Mesendoderm (in vitro differentiated cells): ENCODE data around the gene CD300E.
"Not testable (repeated sequence)": the region's sequence is repeated elsewhere in the genome, so short reads cannot be mapped to it uniquely, and the experiment has no call there.

Source experiments
- DNase-seq: peaks from one replicate; pipeline ENCODE4 v3.0.0; 2013
- H2AK5ac ChIP-seq: 2 replicates; pipeline ENCODE4 v1.6.1; 2013; ENCODE audit warnings: low read length, inconsistent platforms
- H2BK120ac ChIP-seq: 2 replicates; pipeline ENCODE4 v1.6.1; 2013; ENCODE audit warnings: low read depth, mild to moderate bottlenecking, low read length, moderate library complexity, mixed read lengths
- H2BK15ac ChIP-seq: replicated peaks from 2 replicates; pipeline ENCODE4 v1.6.1; 2013; ENCODE audit warnings: low read depth, mild to moderate bottlenecking, moderate library complexity
- H2BK5ac ChIP-seq: 2 replicates; pipeline ENCODE4 v1.6.1; 2013; ENCODE audit warnings: low read length, inconsistent platforms
- H3K18ac ChIP-seq: 2 replicates; pipeline ENCODE4 v1.6.1; 2013; ENCODE audit warnings: mild to moderate bottlenecking, low read length, mixed read lengths
- H3K23ac ChIP-seq: one replicate; pipeline ENCODE4 v1.6.1; 2013; ENCODE audit warnings: low read length
- H3K27ac ChIP-seq: 2 replicates; pipeline ENCODE4 v1.5.1; 2013; ENCODE audit warnings: low read depth, mild to moderate bottlenecking, inconsistent platforms, low read length, moderate library complexity
- H3K27me3 ChIP-seq: 2 replicates; pipeline ENCODE4 v1.6.1; 2013; ENCODE audit warnings: low read length, control low read depth, mild to moderate bottlenecking, inconsistent platforms; ENCODE audit not compliant: insufficient read depth, poor library complexity
- H3K36me3 ChIP-seq: 2 replicates; pipeline ENCODE4 v1.6.1; 2013; ENCODE audit warnings: low read length, inconsistent platforms; ENCODE audit not compliant: control insufficient read depth, insufficient read depth
- H3K4ac ChIP-seq: one replicate; pipeline ENCODE4 v1.6.1; 2013; ENCODE audit warnings: low read depth, mild to moderate bottlenecking, low read length, moderate library complexity
- H3K4me1 ChIP-seq: 2 replicates; pipeline ENCODE4 v1.6.1; 2013; ENCODE audit warnings: low read depth, low read length, inconsistent platforms; ENCODE audit not compliant: control insufficient read depth
- H3K4me2 ChIP-seq: 2 replicates; pipeline ENCODE4 v1.6.1; 2013; ENCODE audit warnings: low read length
- H3K4me3 ChIP-seq: 2 replicates; pipeline ENCODE4 v1.5.1; 2013; ENCODE audit warnings: mild to moderate bottlenecking, low read length
- H3K56ac ChIP-seq: one replicate; pipeline ENCODE4 v1.6.1; 2013; ENCODE audit warnings: low read length
- H3K79me1 ChIP-seq: 2 replicates; pipeline ENCODE4 v1.6.1; 2013; ENCODE audit warnings: low read length, inconsistent platforms
- H3K79me2 ChIP-seq: 2 replicates; pipeline ENCODE4 v1.6.1; 2013; ENCODE audit warnings: mild to moderate bottlenecking, low read length; ENCODE audit not compliant: control insufficient read depth, insufficient read depth
- H3K9ac ChIP-seq: 2 replicates; pipeline ENCODE4 v1.6.1; 2013; ENCODE audit warnings: low read length, inconsistent platforms
- H4K5ac ChIP-seq: one replicate; pipeline ENCODE4 v1.6.1; 2013; ENCODE audit warnings: low read length
- H4K8ac ChIP-seq: one replicate; pipeline ENCODE4 v1.6.1; 2013; ENCODE audit warnings: low read depth, mild to moderate bottlenecking, control low read depth, low read length, moderate library complexity
- WGBS: extraction: QIAGEN DNeasy Blood & Tissue Kit; methylation state at CpG from one replicate; pipeline ENCODE4 v1.1.7; 2013; ENCODE audit warnings: low lambda C conversion rate, missing lambda C conversion rate; ENCODE audit not compliant: insufficient coverage; ENCODE audit errors: extremely low coverage; 5-methylcytosine and 5-hydroxymethylcytosine counted together

Gene CD300E

GRCh38 chr17:74641224-74641957 is 17.9 kb upstream of the CD300E start:
- Histone ChIP-seq H2BK15ac (no peak overlapping the region), H3K79me2 (no peaks in the 10 kb centered on the region), H3K27ac (peak overlapping the region; percentile 92), H4K8ac (no peak overlapping the region), H3K18ac (peak overlapping the region; percentile 92), H2AK5ac (peak overlapping the region; percentile 68), H3K9ac (peak overlapping the region; percentile 62), H4K5ac (peak overlapping the region; percentile 42), H3K27me3 (no peaks in the 10 kb centered on the region), H2BK5ac (peak overlapping the region; percentile 96), H3K36me3 (no peaks in the 10 kb centered on the region), H3K4me1 (peaks cover 25% of the 10 kb centered on the region), H3K56ac (peak overlapping the region; percentile 81), H2BK120ac (peak overlapping the region; percentile 86), H3K79me1 (no peaks in the 10 kb centered on the region), H3K4me3 (no peak overlapping the region), H3K4me2 (no peak overlapping the region), H3K4ac (peak overlapping the region; percentile 93), H3K23ac (peak overlapping the region; percentile 56)
- no CpG with 5 or more reads among the region's 6 CpGs for WGBS
- no peak for DNase-seq

DNA sequence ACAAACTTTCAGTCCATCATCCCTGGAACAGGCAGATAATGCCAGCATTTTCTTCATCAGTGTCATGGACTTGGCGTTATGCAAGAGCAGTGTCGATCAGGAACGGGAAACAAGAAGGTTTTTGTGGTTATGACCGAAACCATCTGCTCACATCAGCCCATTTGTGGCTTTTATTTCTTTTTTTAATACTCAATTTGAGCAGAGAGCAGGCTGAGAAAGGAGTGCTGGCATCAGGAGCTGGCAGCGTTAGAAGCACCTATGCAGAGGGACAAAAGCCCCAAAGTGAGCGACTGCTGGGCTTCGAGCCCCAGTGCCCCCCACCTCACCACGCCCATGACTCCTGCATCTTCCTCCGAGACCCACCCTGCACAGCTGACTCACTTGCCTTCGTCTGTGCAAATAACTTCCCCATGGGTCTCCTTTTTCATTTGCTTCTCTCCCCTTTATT is 16.2 kb upstream of the CD300E start:
- Histone ChIP-seq H4K5ac (no peak overlapping the region), H3K9ac (no peak overlapping the region), H2BK120ac (no peak overlapping the region), H3K79me1 (no peaks in the 10 kb centered on the region), H3K36me3 (no peaks in the 10 kb centered on the region), H2BK15ac (no peak overlapping the region), H2BK5ac (no peak overlapping the region), H3K79me2 (no peaks in the 10 kb centered on the region), H3K23ac (no peak overlapping the region), H3K27me3 (no peaks in the 10 kb centered on the region), H3K4me2 (no peak overlapping the region), H3K4me1 (peaks cover 29% of the 10 kb centered on the region), H3K4me3 (no peak overlapping the region), H3K27ac (no peak overlapping the region), H4K8ac (no peak overlapping the region), H2AK5ac (no peak overlapping the region), H3K4ac (peak overlapping the region; percentile 49), H3K56ac (no peak overlapping the region), H3K18ac (peak overlapping the region; percentile 21)
- DNase-seq = no peak
- WGBS = no CpG with 5 or more reads among the region's 10 CpGs

GRCh38 chr17:74637926-74638325 is 14.4 kb upstream of the CD300E start:
- no peak overlapping the region for H2BK15ac ChIP-seq
- peaks cover 27% of the 10 kb centered on the region for H3K4me1 ChIP-seq
- H2AK5ac ChIP-seq = peak overlapping the region; percentile 54
- no peaks in the 10 kb centered on the region for H3K27me3 ChIP-seq
- H3K36me3 ChIP-seq = no peaks in the 10 kb centered on the region
- H2BK120ac ChIP-seq = no peak overlapping the region
- H3K9ac ChIP-seq = no peak overlapping the region
- H2BK5ac ChIP-seq = no peak overlapping the region
- peak overlapping the region; percentile 3 for H3K27ac ChIP-seq
- H3K79me1 ChIP-seq = no peaks in the 10 kb centered on the region
- no peaks in the 10 kb centered on the region for H3K79me2 ChIP-seq
- H3K23ac ChIP-seq = no peak overlapping the region
- WGBS = no CpG with 5 or more reads among the region's 2 CpGs
- peak overlapping the region; percentile 69 for H3K56ac ChIP-seq
- peak; percentile 21 for DNase-seq
- no peak overlapping the region for H4K8ac ChIP-seq
- H3K4me3 ChIP-seq = no peak overlapping the region
- H3K4me2 ChIP-seq = no peak overlapping the region
- H3K4ac ChIP-seq = no peak overlapping the region
- H3K18ac ChIP-seq = no peak overlapping the region
- no peak overlapping the region for H4K5ac ChIP-seq

GRCh38 chr17:74637265-74637664 is 13.7 kb upstream of the CD300E start:
- peak overlapping the region; percentile 69 for H3K56ac ChIP-seq
- H3K23ac ChIP-seq = no peak overlapping the region
- no peak for DNase-seq
- no peak overlapping the region for H3K9ac ChIP-seq
- H3K27me3 ChIP-seq = no peaks in the 10 kb centered on the region
- peak overlapping the region; percentile 65 for H2BK5ac ChIP-seq
- H2AK5ac ChIP-seq = peak overlapping the region; percentile 95
- no peak overlapping the region for H3K4me2 ChIP-seq
- no peak overlapping the region for H3K4ac ChIP-seq
- no peak overlapping the region for H3K27ac ChIP-seq
- H3K4me1 ChIP-seq = peaks cover 28% of the 10 kb centered on the region
- H3K79me1 ChIP-seq = no peaks in the 10 kb centered on the region
- no peaks in the 10 kb centered on the region for H3K36me3 ChIP-seq
- H2BK15ac ChIP-seq = no peak overlapping the region
- WGBS = no CpG with 5 or more reads among the region's 11 CpGs
- peak overlapping the region; percentile 64 for H3K18ac ChIP-seq
- no peak overlapping the region for H2BK120ac ChIP-seq
- H3K79me2 ChIP-seq = no peaks in the 10 kb centered on the region
- H3K4me3 ChIP-seq = no peak overlapping the region
- H4K8ac ChIP-seq = no peak overlapping the region
- H4K5ac ChIP-seq = no peak overlapping the region

DNA sequence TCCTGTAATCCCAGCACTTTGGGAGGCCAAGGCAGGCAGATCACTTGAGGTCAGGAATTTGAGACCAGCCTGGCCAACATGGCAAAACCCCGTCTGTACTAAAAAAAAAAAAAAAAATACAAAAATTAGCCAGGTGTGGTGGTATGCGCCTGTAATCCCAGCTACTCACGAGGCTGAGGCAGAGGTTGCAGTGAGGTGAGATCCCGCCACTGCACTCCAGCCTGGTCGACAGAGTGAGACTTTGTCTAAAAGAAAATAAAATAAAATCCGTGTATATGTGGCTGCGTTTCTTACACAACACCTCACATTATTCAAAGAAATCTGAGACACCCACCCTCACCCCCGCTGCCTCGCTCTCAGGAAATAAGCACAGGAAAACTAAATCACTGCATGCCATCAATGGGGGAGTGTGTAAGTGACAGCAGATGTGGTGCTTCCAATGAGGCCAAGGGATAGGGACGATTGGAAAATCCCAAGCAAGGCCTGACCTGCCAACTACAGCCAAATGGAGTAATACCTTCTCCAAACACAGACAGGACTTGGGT is 13.1 kb upstream of the CD300E start:
- H3K79me2 ChIP-seq, H2BK120ac ChIP-seq, H4K8ac ChIP-seq, H2BK15ac ChIP-seq, H3K9ac ChIP-seq, H3K4me3 ChIP-seq, H2AK5ac ChIP-seq, H3K79me1 ChIP-seq, H4K5ac ChIP-seq, H3K27me3 ChIP-seq, H3K4me2 ChIP-seq, H3K23ac ChIP-seq, DNase-seq, H3K18ac ChIP-seq, H3K36me3 ChIP-seq: not testable (repeated sequence)
- H3K4me1 ChIP-seq = peaks cover 21% of the 10 kb centered on the region
- H2BK5ac ChIP-seq = peak overlapping the region; percentile 85
- peak overlapping the region; percentile 68 for H3K27ac ChIP-seq
- H3K4ac ChIP-seq = peak overlapping the region; percentile 0
- WGBS = no CpG with 5 or more reads among the region's 10 CpGs
- H3K56ac ChIP-seq = peak overlapping the region; percentile 71
